Esophagus muscularis mucosa (tissue), 3 donors: Measurements from ENCODE around the gene SLC26A2.

Experiments
- POLR2A ChIP-seq: fragments of 450-650 bp; IDR thresholded peaks from one replicate; pipeline ENCODE4 v1.6.1; 2017; ENCODE audit warnings: antibody characterized with exemption, moderate library complexity, mild to moderate bottlenecking, low read depth
- POLR2AphosphoS5 ChIP-seq, 2 donors: sonication (generic); formaldehyde crosslinking; IDR thresholded peaks; one replicate each; pipeline ENCODE4 v1.6.1; 2017; ENCODE audit warnings: antibody characterized with exemption in 2 of 2
- TF ChIP-seq, protein P1 (sequence below), 3 experiments: fragments of 200-600 bp in 2 of 3; fragments of 450-650 bp in 1 of 3; sonication (generic) in 2 of 3; IDR thresholded peaks; one replicate each; pipeline ENCODE4 v1.5.1; 2017 to 2019; ENCODE audit warnings: antibody characterized with exemption in 3 of 3, mild to moderate bottlenecking in 2 of 3, moderate library complexity in 1 of 3

DNA sequence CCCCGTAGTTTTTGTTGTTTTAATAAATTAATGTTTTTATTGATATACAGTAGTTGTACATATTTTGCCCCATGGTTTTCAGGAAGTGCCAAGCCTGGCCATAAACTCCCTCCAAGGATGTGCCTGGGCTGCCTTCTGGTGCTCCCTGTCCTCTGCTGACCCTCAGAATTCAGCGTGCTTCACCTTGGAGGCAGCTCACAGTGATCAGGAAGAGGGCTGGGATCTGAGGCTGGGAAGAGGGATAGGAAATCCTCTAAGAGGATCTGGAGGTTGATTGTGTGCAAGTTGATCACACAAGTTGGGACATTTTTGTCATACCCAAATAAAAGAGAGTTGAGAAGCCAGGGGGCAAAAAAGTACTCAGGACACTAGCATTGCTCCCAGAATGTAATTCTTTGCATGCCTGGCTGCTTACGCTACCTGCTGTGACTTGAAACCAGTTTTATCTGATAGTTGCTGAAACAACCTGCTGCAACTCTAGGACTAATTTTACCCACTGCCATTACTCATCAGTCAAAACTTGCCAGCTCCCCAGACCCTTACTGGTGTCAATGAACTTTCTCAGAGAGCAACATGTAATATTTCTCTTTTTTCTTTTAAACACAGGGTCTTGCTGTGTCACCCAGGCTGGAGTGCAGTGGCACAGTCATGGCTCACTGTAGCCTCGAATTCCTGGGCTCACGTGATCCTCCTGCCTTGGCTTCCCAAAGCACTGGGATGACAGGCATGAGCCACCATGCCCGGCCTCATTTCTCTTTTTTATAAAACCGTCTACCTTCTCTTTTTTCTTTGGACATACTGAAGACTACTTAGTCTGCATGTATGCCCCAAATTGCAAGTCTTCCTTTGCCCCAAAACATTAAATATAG, 44.9 kb upstream of the SLC26A2 start:
- TF ChIP-seq, protein P1, sequence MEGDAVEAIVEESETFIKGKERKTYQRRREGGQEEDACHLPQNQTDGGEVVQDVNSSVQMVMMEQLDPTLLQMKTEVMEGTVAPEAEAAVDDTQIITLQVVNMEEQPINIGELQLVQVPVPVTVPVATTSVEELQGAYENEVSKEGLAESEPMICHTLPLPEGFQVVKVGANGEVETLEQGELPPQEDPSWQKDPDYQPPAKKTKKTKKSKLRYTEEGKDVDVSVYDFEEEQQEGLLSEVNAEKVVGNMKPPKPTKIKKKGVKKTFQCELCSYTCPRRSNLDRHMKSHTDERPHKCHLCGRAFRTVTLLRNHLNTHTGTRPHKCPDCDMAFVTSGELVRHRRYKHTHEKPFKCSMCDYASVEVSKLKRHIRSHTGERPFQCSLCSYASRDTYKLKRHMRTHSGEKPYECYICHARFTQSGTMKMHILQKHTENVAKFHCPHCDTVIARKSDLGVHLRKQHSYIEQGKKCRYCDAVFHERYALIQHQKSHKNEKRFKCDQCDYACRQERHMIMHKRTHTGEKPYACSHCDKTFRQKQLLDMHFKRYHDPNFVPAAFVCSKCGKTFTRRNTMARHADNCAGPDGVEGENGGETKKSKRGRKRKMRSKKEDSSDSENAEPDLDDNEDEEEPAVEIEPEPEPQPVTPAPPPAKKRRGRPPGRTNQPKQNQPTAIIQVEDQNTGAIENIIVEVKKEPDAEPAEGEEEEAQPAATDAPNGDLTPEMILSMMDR (IDR thresholded peaks at IDR 0.05), result no peak
- TF ChIP-seq POLR2A (no peak), POLR2AphosphoS5 (IDR thresholded peaks at IDR 0.05) (no peak)
